H4 (cell line): ENCODE results near the gene NUTM1. TPM values are rescaled to one million over a fixed set of nuclear protein-coding genes. Genes with fewer than 3 reads are reported as not detected.
A peak's percentile ranks its signal among the peaks of the same experiment; 100 is the strongest.
"Not testable (repeated sequence)": the region's sequence is repeated elsewhere in the genome, so short reads cannot be mapped to it uniquely, and the experiment has no call there.

Experiments used
- DNase-seq: peaks from one replicate; pipeline ENCODE4 v3.0.0-alpha.2; 2015; ENCODE audit warnings: low spot score
- total RNA-seq: library from RNA; depleted of rRNA; stranded (reverse); fragments of >200 nt; shearing (Covaris generic); gene quantifications from 2 replicates; pipeline ENCODE4 v1.2.3, GENCODE V29; 2014

Gene NUTM1
- total RNA-seq, 1 experiment from 2014 or later: not detected

DNA sequence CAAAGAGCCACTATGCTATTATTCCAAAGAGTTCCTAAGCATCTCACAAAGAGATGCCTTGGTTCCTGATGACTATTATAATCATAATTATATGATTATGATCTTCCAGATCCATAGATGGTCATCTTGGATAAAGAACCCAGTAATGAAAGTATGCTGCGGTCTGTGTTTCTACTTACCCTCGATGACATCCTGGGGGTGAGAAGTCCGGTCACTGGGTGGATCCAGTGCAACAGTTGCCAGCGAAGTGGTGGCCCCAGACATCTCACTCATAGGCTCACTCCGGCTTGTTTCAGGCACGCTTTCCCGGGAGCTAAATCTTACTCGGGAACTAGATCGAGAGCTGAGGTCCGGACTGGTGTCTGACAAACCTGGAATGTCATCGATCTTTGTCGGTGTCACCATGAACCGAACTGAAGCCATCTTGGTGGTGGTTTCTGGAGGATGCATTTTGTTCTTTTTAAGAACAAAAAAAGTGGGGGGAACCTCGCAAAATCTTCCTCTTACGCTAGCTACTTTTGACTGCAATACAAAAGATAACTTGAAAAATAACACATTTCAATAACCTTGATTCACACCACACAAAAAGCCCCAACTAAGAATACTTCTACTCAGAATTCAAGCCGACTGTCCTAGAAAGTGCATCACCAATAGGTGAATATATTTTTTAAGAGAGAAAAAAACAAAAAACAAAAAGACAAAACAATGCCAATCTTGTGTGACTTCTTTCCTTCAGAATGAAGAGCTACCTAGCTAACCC lies 6.7 kb upstream of the NUTM1 start:
- DNase-seq: no peak

DNA sequence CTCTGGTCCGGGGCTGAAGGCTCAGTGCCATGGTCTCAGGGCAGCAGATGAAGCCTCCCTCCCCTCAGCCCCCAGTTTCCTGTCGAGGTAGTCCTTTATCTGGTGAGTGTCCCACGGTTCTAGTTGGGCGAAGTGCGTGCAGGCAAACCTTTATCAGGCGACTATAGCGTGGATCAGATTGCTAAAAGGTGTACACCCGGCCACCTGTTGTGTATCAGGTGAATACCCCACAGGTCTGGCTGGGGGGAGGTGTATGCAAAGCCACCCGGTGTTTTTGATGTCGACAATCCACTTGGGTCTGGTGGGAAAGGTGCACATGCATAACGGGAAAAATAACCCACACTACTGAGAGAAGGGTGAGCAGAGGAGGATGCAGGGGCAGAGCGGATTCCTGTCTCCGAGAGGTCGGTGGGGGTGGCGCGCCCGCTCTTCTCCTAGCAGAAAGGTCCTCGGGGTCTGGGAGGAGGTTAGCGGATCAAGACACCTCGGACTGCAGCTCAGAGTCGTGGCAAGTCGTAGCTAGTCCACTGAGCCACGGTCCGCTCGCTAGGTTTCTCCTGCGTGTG lies 6.0 kb upstream of the NUTM1 start:
- no peak for DNase-seq

GRCh38 chr15:34337557-34338306 lies 5.4 kb upstream of the NUTM1 start, which contains the start of gene SLC12A6:
Gene SLC12A6 (minus strand): TSS chr15:34337781. CDS start chr15:34336680, 1,101 bp downstream.
- peak; percentile 79 for DNase-seq

DNA sequence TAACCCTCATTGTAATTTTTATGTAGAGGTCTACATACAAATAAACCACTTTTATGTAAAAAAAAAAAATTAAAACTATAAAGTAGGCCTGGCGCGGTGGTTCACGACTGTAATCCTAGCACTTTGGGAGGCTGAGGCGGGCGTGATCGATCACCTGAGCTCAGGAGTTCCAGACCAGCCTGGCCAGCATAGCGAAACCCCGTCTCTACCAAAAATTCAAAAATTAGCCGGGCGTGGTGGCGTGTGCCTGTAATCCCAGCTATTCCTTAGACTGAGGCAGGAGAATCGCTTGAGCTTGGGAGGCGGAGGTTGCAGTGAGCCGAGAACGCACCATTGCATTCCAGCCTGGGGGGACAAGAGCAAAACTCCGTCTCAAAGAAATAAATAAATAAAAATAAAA lies 4.8 kb upstream of the NUTM1 start:
- DNase-seq: no peak

GRCh38 chr15:34339946-34340345 lies 3.2 kb upstream of the NUTM1 start:
- no peak for DNase-seq

GRCh38 chr15:34341381-34342212 lies 1.5 kb upstream of the NUTM1 start:
- DNase-seq: no peak

DNA sequence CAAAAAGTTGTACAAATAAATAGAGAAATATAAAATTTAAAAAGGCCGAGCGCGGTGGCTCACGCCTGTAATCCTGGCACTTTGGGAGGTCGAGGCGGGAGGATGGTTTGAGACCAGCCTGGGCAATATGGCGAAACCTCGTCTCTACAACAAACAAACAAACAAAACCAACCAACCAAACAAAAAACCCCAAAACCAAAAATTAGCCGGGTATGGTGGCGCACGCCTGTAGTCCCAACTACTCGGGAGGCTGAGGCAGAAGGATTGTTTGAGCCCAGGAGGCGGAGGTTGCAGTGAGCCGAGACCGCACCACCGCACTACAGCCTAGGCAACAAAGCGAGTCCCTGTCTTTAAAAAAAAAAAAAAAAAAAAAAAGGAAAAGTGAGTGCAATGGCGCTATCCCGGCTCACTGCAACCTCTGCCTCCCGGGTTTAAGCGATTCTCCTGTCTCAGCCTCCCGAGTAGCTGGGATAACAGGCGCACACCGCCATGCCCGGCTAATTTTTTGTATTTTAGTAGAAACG lies 840 bp upstream of the NUTM1 start:
- not testable (repeated sequence) for DNase-seq

- DNase-seq: no peak
Measured at GRCh38 chr15:34347951-34348638, 5.0 kb downstream of the NUTM1 start.

DNA sequence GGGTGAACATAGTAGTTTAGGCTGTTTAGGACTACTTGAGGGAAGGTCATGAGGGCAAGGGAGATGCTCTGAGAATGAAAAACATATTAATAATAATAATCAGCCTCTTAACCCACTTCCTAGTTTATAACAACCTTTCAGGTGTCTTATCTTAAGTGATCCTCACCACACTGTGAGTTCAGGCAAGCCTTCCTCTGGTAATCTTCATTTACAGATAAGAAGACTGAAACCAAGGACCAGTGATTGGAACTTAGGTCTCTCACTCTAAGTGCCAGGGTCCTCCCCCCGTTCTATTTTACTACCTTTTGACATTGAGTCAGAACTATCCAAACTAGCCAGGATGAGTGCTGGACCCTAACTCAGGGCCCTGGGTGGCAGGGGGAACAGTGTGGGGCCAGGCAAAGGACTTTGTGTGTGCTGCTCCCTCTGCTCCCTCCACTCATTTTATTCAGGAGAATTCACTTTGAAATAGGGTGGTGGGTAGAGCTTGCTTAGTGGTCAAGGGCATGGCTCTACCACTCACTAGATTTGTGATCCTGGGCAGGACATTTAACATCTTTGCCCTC lies 5.7 kb downstream of the NUTM1 start:
- DNase-seq: no peak

DNA sequence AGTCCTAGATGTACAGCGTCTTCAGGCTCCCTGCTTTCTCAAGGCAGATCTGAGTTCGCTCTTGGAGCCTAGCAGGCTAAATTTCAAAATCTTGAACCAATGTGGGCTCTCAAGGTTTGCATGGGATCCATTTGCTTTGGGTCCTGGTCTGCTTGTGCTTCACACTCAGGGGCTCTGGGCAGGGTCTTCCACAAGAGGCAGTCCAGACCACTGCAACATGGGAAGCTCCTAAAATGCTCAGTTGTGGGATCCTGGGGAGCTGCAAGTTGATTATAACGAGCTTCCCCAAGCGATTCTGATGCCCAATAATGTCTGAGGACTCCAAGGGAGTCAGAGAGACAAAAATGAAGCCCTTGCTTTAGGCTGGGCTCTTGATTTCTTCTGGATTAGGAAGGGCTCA lies 6.7 kb downstream of the NUTM1 start:
- no peak for DNase-seq

GRCh38 chr15:34352996-34353395 lies 9.9 kb downstream of the NUTM1 start:
- not testable (repeated sequence) for DNase-seq

- DNase-seq: no peak
Measured at GRCh38 chr15:34353627-34354026, 10.5 kb downstream of the NUTM1 start.

- DNase-seq: no peak
Measured at GRCh38 chr15:34354286-34354685, 11.2 kb downstream of the NUTM1 start.

GRCh38 chr15:34355241-34355640 lies 12.1 kb downstream of the NUTM1 start:
- no peak for DNase-seq

DNA sequence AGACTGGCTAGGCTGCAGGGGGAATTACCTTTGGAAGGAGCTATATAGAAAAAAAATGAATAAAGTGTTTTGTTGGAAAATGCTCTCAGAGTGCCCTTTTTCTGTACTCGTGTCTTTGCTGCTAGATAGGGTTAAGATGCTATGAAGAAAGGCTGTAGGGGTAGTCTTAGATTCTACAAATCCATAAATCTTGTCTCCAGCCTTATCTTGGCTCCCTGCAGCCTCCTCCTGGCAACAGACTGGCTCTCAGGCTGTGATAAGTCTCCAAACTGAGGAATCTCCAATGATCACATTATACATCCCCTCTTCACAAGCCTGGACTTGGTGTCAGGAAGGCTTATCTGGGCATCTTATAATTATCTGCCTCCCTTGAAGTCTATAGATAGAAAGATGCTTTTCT lies 14.5 kb downstream of the NUTM1 start:
- no peak for DNase-seq

GRCh38 chr15:34358367-34358766 lies 15.3 kb downstream of the NUTM1 start:
- DNase-seq: no peak

- DNase-seq: no peak
Measured at GRCh38 chr15:34358948-34359347, 15.8 kb downstream of the NUTM1 start.

GRCh38 chr15:34359416-34359815 lies 16.3 kb downstream of the NUTM1 start:
- DNase-seq: no peak

DNA sequence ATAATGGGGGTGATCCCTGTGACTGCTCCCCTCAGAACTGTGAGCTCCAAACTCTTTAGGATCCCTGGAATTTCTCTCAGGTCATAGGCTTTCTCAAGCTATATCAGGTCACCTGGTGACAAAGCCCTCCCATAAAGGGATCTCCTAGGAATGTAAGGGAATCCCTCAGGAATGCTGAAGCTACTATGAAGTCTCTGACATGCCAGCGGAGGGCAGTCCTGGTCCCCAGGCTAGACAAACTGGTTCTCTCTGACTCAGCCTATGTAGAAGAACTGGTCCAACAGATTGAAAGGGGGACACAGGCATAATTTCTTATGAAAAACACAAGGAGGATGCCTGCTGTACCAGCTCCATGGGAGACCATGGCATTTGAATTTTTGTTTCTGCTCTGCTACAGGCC lies 17.2 kb downstream of the NUTM1 start:
- no peak for DNase-seq

- no peak for DNase-seq
Measured at GRCh38 chr15:34361278-34361677, 18.2 kb downstream of the NUTM1 start.
